Measurements from ENCODE around the gene EPHA6.

GRCh38 chr3:97684490-97684889 lies 870.1 kb downstream of the EPHA6 start:
- no peak for TF ChIP-seq TAF1 (IDR thresholded peaks at IDR 0.05; ENCODE audit: low read depth, low read length)
- no peak for TF ChIP-seq POLR2AphosphoS5 (IDR thresholded peaks at IDR 0.05; ENCODE audit: low read depth, low read length)
